PC-9 (cell line): Measurements from ENCODE around the gene CWC27.

Experiments used
- EZH2 ChIP-seq: fragments of 200-600 bp; sonication (generic); IDR thresholded peaks from 2 replicates; pipeline ENCODE4 v1.8.0; 2017; ENCODE audit warnings: antibody characterized with exemption, low read depth
- TF ChIP-seq, protein P1 (sequence below): fragments of 200-600 bp; sonication (generic); conservative IDR thresholded peaks from 2 replicates; pipeline ENCODE4 v1.6.1; 2017; ENCODE audit warnings: mixed run types, antibody characterized with exemption, mild to moderate bottlenecking, moderate library complexity

- TF ChIP-seq, protein P1, sequence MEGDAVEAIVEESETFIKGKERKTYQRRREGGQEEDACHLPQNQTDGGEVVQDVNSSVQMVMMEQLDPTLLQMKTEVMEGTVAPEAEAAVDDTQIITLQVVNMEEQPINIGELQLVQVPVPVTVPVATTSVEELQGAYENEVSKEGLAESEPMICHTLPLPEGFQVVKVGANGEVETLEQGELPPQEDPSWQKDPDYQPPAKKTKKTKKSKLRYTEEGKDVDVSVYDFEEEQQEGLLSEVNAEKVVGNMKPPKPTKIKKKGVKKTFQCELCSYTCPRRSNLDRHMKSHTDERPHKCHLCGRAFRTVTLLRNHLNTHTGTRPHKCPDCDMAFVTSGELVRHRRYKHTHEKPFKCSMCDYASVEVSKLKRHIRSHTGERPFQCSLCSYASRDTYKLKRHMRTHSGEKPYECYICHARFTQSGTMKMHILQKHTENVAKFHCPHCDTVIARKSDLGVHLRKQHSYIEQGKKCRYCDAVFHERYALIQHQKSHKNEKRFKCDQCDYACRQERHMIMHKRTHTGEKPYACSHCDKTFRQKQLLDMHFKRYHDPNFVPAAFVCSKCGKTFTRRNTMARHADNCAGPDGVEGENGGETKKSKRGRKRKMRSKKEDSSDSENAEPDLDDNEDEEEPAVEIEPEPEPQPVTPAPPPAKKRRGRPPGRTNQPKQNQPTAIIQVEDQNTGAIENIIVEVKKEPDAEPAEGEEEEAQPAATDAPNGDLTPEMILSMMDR, result no peak
- no peak for TF ChIP-seq EZH2
Observed at GRCh38 chr5:65035211-65036206, 266.8 kb downstream of the CWC27 start.
